SH-SY5Y (cell line): ENCODE data around the gene DDX56.

Experiments
- GATA2 ChIP-seq: IDR thresholded peaks from 2 replicates; pipeline ENCODE4 v1.6.1; 2011; ENCODE audit warnings: mild to moderate bottlenecking, low read depth, low read length
- GATA3 ChIP-seq: IDR thresholded peaks from 2 replicates; pipeline ENCODE4 v1.6.1; 2011; ENCODE audit warnings: low read depth, mild to moderate bottlenecking, low read length, moderate library complexity

The DDX56 gene

GRCh38 chr7:44580945-44581878 is 7.5 kb upstream of the DDX56 start:
- peak; percentile 67 for TF ChIP-seq GATA2
- no peak for TF ChIP-seq GATA3

DNA sequence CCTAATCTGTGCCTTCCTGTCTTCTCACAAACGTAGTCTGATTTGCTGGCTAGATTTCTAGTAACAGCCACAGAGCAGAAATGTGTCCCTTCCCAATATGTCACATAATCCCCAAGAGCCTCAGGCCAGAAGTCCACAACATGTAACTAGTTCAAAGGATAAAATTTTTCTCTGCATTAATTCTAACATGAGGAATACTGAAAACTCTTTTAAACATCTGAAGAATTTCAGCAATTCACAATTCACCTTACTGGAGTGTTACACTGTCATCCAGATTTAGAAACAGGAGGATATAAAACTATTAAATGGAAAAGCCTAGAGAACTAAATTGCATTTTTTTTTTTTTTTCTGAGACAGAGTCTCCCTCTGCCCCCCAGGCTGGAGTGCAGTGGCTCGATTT is 2.5 kb upstream of the DDX56 start:
- TF ChIP-seq GATA2, result no peak
- TF ChIP-seq GATA3, result no peak

DNA sequence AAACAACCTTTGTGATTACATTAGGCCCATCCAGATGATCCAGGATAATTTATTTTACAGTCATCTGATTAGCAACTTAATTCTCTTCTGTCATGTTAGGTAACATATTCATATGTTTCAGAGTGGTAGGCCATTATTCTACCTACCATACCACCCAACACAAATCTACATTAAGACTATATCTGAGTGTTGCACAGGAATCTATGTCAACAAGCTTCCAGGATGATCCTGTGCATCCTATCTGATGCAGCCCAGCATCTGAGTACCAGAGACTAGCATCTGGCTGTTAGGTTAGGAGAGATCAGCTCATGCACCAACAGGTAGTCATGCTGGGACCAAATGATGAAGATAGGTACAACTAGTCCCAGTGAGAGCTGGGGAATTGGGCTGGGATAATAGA is 1.3 kb upstream of the DDX56 start:
- TF ChIP-seq GATA3, result no peak
- TF ChIP-seq GATA2, result no peak

DNA sequence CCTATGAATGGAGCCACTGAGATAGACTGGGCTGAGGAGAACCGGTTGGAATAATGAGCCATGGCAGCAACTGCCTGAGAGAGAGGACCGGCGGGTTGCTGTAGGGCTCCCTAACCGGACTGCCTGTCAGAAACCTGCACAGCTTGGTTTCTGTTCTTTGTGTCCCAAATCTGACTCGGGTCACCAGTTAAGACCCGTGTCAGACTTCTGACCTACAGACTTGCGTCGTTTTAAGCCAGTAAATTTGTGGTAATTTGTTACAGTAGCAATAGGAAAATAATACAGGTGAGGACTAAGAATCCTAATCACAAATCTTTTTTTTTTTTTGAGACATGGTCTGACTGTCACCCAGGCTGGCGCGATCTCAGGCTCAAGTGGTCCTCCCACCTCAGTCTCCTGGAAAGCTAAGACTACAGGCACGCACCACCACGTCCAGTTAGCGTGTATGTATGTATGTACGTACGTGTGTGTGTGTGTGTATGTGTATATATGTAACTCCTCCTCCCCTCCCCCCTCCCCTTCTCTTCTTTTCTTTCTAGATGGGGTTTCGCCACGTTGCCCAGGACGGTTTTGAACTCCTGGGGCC is 672 bp upstream of the DDX56 start:
- no peak for TF ChIP-seq GATA2
- TF ChIP-seq GATA3, result no peak

- TF ChIP-seq GATA3 (no peak), GATA2 (no peak)
These were observed 937 bp downstream of the DDX56 start for GRCh38 chr7:44572771-44573170.

GRCh38 chr7:44569959-44570358 is 3.7 kb downstream of the DDX56 start:
- no peak for TF ChIP-seq GATA3
- no peak for TF ChIP-seq GATA2

DNA sequence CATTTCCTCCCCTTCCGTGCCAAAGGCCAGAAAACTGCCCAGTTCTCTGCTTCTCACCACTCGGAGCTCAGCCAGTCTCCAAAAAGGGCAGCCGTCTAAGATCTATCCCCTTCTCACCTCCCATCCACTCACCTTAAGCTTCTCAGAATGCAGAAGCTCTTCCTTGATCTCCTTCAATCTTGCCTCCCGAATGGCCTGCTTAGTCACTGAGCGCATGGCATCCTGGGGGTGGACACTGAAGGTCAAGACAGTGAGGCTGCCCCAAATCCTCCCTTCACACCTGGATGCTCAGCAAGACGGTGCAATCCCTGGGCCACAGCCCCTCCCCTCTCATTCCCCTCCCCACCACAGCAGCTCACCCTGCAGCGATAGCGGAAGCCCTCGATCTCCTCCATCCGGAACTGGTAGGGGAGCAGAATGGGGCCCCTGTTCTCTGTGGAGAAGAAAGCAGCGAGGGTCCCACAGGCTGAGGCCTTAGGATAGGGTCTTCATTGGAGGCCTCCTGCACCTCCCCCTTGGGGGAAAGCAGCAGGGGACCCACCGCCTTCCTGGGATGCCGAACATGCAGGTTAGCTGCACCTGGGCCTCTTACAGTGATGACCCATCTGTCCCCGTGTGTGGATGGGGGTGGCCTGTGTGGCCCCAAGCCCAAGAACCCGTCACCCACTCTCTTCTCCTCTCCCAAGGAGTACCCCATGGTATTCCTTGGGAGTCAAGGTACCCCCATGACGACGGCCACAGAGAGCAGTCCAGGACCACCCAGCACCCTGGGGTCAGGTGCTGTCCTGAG is 4.7 kb downstream of the DDX56 start:
- TF ChIP-seq GATA3 (no peak), GATA2 (no peak)

- TF ChIP-seq GATA2 (no peak), GATA3 (no peak)
These were observed 5.8 kb downstream of the DDX56 start for GRCh38 chr7:44567884-44568283.

GRCh38 chr7:44566680-44567079 is 7.0 kb downstream of the DDX56 start:
- TF ChIP-seq GATA2 (no peak), GATA3 (no peak)

GRCh38 chr7:44565795-44566559 is 7.7 kb downstream of the DDX56 start:
- no peak for TF ChIP-seq GATA2
- no peak for TF ChIP-seq GATA3

- no peak for TF ChIP-seq GATA3
These were observed 8.5 kb downstream of the DDX56 start for GRCh38 chr7:44565097-44565794.

DNA sequence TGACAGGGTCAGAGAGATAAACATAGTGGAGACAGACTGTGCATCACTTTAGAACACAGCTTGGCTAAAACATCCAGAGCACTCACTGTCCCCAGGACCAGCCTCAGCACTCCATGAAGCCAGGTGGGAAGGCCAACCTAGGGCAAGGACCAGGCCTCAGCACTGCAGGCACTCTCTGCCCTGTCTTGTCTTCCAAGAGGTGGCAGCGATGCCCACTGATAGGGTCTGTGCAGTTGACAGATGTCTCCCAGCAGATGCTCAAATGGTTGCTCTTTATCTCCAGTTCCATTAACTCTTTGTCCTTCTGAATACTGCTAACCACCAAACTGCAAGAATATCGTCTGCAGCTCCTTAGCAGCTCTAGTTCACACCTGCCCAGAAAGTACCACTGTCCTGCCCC is 9.1 kb downstream of the DDX56 start:
- TF ChIP-seq GATA3, result no peak
- no peak for TF ChIP-seq GATA2

- TF ChIP-seq GATA2 (no peak), GATA3 (no peak)
These were observed 10.5 kb downstream of the DDX56 start for GRCh38 chr7:44563171-44563679.
